Thymus (tissue), 11 donors: ENCODE results near the gene LMX1B. TPM values are rescaled to one million over a fixed set of nuclear protein-coding genes. Genes with fewer than 3 reads are reported as not detected.
"Not testable (repeated sequence)": the region's sequence is repeated elsewhere in the genome, so short reads cannot be mapped to it uniquely, and the experiment has no call there.

Experiments used
- DNase-seq, 9 donors: peaks; one replicate each; pipeline ENCODE4 v3.0.0-alpha.2; 2013; ENCODE audit warnings: low spot score in 9 of 9, low read depth in 6 of 9, missing footprints in 1 of 9
- H3K27ac ChIP-seq, 2 donors: one replicate each; pipeline ENCODE4 v1.5.1; 2013; ENCODE audit warnings: control low read depth in 1 of 2, low read depth in 1 of 2, low read length in 1 of 2, mild to moderate bottlenecking in 1 of 2, moderate library complexity in 1 of 2
- H3K27me3 ChIP-seq, 2 donors: one replicate each; pipeline ENCODE4 v1.5.1; 2013; ENCODE audit warnings: low read length in 1 of 2; ENCODE audit not compliant: control insufficient read depth in 2 of 2, insufficient read depth in 1 of 2
- H3K36me3 ChIP-seq, 2 donors: one replicate each; pipeline ENCODE4 v1.5.1; 2013; ENCODE audit warnings: low read length in 1 of 2, mild to moderate bottlenecking in 1 of 2, moderate library complexity in 1 of 2; ENCODE audit not compliant: control insufficient read depth in 2 of 2, insufficient read depth in 2 of 2
- H3K4me1 ChIP-seq, 2 donors: one replicate each; pipeline ENCODE4 v1.5.1; 2013; ENCODE audit warnings: low read length in 2 of 2; ENCODE audit not compliant: control insufficient read depth in 2 of 2, insufficient read depth in 2 of 2
- H3K4me3 ChIP-seq, 2 donors: one replicate each; pipeline ENCODE4 v1.5.1; 2013; ENCODE audit warnings: low read length in 2 of 2, control low read depth in 1 of 2, mild to moderate bottlenecking in 1 of 2
- H3K9me3 ChIP-seq, 2 donors: one replicate each; pipeline ENCODE4 v1.5.1; 2013; ENCODE audit warnings: low read length in 1 of 2, mild to moderate bottlenecking in 1 of 2; ENCODE audit not compliant: control insufficient read depth in 2 of 2, insufficient read depth in 1 of 2
- WGBS: extraction: QIAGEN DNeasy Blood & Tissue Kit; methylation state at CpG from one replicate; pipeline ENCODE4 v1.1.7; 2013; 5-methylcytosine and 5-hydroxymethylcytosine counted together
- polyA plus RNA-seq: library from polyadenylated mRNA; stranded (reverse); fragments of 200-250 nt; gene quantifications from one replicate; pipeline ENCODE4 v1.2.3, GENCODE V29; 2013
- total RNA-seq: library from RNA; stranded (reverse); fragments of 120-200 nt; gene quantifications from one replicate; pipeline ENCODE4 v1.2.4, GENCODE V29; 2013
- donor health status: healthy.

Gene LMX1B
- total and polyA plus RNA-seq, 2 donors, result 0.02 to 0.05 TPM

DNA sequence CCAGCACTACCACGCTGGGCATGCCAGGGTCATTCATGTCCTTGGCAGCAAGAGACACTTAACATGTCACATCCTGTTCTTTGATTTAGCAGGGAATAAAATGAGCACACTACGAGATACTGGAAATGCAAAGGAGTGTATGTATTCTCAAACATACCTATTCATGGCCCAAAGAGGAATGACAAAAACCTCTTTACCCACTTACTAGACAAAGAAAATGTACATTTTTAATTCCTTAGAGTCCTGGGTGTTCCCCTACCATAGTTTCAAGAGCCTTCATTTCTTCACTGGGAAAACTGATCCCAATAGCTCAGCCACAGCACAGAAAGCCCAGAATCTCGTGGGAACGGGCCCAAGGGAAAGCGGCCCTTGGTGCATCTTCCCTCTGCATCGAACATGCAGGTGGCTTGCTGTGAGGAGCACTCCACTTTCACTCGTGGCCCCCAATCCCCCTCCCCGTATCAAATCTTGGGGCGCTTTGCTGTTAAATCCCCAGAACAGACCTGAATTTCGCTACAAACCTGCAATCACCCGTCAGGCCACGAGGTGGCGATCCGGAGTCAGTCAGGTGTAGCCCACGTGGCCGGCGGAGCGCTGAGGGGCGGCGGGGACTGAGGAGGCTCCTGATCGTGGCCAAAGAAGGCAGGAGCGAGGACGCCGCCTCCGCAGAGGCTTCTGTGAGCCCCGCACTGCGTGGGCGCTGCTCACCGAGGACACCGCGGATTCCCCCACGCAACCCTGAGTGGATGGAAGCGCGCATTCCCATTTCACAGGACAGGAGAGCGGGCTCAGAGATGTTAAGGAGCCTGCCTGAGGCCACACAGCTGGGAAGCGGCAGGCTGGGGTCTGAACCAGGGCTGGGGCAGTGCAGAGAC, 91.4 kb downstream of the LMX1B start:
- Histone ChIP-seq H3K27ac (no peak overlapping the region), H3K4me3 (no peak overlapping the region), H3K9me3 (peaks cover 0 to 3% of the 10 kb centered on the region in 2 donors), H3K4me1 (peaks cover 0 to 14% of the 10 kb centered on the region in 2 donors), H3K36me3 (no peaks in the 10 kb centered on the region), H3K27me3 (peaks cover 2 to 61% of the 10 kb centered on the region in 2 donors)
- peak in 8 of 9 donors; percentile 56 to 89 (median 79) for DNase-seq
- 11% methylated on average over 36 of the region's 36 CpGs for WGBS

DNA sequence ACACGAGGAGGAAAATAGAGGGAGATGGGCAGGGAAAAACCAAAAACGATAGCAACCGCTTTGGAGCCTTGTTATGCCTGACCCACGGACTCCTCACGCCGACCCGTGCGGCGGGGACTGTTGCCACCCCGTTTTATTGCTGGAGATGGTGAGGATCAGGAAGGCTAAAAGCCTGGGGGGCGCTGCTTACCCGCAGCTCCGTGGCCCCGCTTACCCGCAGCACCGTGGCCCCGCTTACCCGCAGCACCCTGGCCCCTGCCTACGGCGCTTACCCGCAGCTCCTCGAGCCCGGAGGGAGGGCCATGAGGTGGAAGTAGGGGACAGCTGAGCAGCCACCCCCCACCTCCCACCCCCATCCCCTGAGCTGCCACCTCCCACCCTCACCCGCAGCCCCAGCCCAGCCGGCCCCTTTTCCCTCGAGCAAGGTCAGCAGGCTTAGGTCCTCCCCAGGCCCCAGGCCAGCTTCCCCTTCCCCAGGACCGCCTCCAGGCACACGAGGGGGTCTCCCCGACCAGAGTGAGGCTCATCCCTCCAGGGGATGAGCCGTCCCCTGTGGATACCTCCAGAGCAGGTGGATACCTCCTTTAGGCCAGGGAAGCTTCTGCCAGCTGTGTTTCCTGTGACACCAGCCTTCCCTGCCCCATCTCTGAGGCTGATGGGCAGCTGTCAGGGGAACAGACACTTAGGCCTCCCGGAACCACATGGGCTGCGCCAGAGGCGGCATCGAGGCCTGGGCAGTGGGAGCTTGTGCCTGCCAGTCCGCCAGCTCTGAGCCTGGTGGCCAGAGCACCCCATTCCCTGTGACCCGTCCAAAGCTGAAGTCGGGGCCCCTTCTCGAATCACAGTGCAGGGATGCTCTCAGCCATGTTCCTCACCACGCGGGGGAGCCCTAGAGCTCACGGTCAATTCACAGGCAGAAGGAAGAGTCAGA, 92.3 kb downstream of the LMX1B start:
- no peak overlapping the region for H3K27ac ChIP-seq
- DNase-seq, result peak in 7 of 9 donors; percentile 48 to 76 (median 58)
- peaks cover 0 to 14% of the 10 kb centered on the region in 2 donors for H3K4me1 ChIP-seq
- H3K36me3 ChIP-seq, result no peaks in the 10 kb centered on the region
- WGBS, result 36% methylated on average over 41 of the region's 41 CpGs
- peaks cover 2 to 56% of the 10 kb centered on the region in 2 donors for H3K27me3 ChIP-seq
- no peak overlapping the region for H3K4me3 ChIP-seq
- peaks cover 0 to 3% of the 10 kb centered on the region in 2 donors for H3K9me3 ChIP-seq

DNA sequence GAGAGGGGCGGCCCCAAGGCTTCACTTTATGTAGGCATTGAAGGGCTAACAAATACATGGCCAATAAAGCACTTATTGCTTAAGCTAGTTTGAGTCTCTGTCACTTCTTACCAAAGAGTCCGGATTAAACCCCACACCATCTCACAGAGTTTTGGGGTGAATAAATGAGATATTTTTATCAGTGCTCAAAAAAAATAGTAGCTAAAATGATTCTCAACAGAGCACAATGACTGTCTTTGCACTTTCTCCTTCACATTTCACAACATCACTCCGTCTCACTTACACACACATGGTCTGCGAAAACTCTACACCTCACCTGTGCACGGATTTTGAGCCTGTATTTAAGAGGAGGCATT, 92.9 kb downstream of the LMX1B start:
- Histone ChIP-seq H3K27ac (no peak overlapping the region), H3K9me3 (peaks cover 0 to 3% of the 10 kb centered on the region in 2 donors), H3K27me3 (peaks cover 0 to 55% of the 10 kb centered on the region in 2 donors), H3K4me1 (peaks cover 0 to 14% of the 10 kb centered on the region in 2 donors), H3K4me3 (no peak overlapping the region), H3K36me3 (no peaks in the 10 kb centered on the region)
- no peak for DNase-seq
- WGBS, result 73% methylated on average over 5 of the region's 5 CpGs

DNA sequence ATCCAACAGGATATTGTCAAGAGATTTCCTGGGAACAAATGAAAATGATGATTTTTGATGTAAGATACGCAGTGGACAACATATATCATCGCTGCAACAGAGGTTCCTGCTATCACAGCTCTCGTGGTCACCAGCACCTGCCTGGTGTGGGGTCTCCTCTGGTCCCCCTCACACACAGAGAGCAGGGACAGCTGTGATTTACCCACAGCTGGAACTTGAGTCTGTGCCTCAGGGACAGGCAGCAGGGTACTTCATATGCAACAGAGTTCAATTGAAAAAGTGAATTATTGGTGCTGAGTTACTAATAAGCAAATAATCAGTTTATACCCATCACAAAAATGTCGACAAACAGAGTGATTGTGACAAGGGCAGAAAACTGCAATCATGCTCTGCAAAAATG, 93.4 kb downstream of the LMX1B start:
- WGBS, result 80% methylated on average over 4 of the region's 4 CpGs
- Histone ChIP-seq H3K27me3 (peaks cover 0 to 51% of the 10 kb centered on the region in 2 donors), H3K36me3 (no peaks in the 10 kb centered on the region), H3K4me3 (no peak overlapping the region), H3K4me1 (peaks cover 0 to 14% of the 10 kb centered on the region in 2 donors), H3K9me3 (peaks cover 0 to 3% of the 10 kb centered on the region in 2 donors), H3K27ac (no peak overlapping the region)
- DNase-seq, result no peak

DNA sequence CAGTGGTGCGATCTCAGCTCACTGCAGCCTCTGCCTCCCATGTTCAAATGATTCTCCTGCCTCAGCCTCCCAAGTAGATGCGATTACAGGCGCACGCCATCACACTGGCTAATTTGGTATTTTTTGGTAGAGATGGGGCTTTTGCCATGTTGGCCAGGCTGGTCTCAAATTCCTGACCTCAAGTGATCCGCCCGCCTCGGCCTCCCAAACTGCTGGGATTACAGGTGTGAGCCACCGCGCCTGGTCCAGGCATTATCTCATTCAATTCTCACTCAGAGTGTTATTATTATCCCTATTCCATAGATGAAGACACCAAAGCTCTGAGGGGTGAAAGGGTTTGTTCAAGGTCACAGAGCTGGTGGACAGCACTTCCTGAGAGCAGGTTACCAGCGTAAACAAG, 94.0 kb downstream of the LMX1B start:
- 98% methylated on average over 10 of the region's 10 CpGs for WGBS
- H3K27me3 ChIP-seq, result peaks cover 0 to 44% of the 10 kb centered on the region in 2 donors
- peaks cover 0 to 14% of the 10 kb centered on the region in 2 donors for H3K4me1 ChIP-seq
- H3K36me3 ChIP-seq, H3K9me3 ChIP-seq, DNase-seq, H3K27ac ChIP-seq, H3K4me3 ChIP-seq: not testable (repeated sequence)

DNA sequence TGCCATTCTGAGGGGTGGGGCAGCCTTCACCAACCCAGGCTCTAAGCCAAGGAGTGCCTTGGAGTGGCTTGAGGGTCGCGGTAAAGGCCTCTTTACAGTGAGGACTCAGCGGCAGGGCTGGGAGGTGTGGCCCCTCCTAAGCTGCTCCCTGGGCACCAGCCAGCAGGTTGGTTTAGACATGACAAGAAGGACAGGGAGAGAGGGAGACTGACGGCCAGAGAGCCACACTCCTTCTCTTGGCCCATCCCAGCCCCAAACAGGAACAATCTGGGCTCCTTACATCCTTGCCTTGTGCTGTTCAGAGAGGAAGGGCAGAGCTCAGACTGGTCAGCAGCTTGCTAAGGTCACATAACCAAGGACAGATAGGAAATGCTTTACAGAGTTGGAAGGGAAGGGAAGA, 94.5 kb downstream of the LMX1B start:
- Histone ChIP-seq H3K36me3 (no peaks in the 10 kb centered on the region), H3K4me3 (no peak overlapping the region), H3K27me3 (peaks cover 0 to 40% of the 10 kb centered on the region in 2 donors), H3K27ac (no peak overlapping the region), H3K9me3 (peaks cover 0 to 3% of the 10 kb centered on the region in 2 donors), H3K4me1 (peaks cover 0 to 14% of the 10 kb centered on the region in 2 donors)
- 89% methylated on average over 4 of the region's 4 CpGs for WGBS
- DNase-seq, result no peak

DNA sequence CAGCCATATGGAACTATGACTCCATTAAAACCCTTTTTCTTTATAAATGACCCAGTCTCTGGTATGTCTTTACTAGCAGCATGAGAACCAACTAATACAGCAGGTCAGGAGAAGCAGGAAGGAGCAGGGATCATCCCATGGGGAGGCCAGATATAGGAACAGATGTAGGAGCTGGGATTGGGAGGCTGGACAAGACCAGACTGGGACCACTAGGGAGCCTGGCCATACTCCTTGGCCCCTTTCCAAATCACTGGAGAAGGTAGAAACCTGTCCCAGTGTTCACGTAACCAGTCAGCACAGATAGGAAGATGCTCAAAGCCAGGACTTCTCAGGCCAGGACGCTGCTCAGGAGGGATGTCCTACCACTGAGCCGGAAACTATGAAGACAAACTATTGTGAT, 95.5 kb downstream of the LMX1B start:
- Histone ChIP-seq H3K4me1 (peaks cover 0 to 13% of the 10 kb centered on the region in 2 donors), H3K9me3 (peaks cover 0 to 3% of the 10 kb centered on the region in 2 donors), H3K4me3 (no peak overlapping the region), H3K27me3 (peaks cover 0 to 30% of the 10 kb centered on the region in 2 donors), H3K27ac (no peak overlapping the region), H3K36me3 (no peaks in the 10 kb centered on the region)
- WGBS, result 99% methylated on average over 3 of the region's 3 CpGs
- DNase-seq, result no peak

DNA sequence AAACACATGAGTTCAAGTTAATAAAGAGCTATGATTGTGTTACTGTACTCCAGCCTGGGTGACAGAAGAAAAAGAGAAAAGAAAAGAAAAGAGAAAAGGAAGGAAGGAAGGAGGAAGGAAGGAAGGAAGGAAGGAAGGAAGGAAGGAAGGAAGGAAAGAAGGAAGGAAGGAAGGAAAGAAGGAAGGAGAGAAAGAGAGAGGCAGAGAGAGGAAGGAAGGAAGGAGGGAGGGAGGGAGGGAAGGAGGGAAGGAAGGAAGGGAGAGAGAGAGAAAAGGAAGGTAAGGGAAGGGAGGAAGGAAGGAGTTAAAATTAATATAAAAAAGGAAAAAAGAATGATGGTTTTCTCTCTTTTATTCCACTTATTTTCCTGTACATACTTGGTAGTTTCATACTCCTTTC, 101.7 kb downstream of the LMX1B start:
- Histone ChIP-seq H3K27me3 (no peaks in the 10 kb centered on the region), H3K9me3 (no peaks in the 10 kb centered on the region)
- DNase-seq, result no peak

DNA sequence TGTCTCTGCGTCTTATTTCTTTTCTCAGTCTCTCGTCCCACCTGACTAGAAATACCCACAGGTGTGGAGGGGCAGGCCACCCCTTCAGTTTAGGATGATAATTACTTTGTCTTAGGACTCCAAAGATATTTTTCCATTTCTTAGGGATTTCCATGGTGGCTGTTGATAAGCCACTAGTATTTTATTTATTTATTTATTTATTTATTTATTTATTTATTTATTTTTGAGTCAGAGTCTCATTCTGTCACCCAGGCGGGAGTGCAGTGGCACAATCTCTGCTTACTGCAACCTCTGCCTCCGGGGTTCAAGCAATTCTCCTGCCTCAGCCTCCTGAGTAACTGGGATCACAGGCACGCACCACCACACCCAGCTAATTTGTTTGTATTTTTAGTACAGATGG, 103.7 kb downstream of the LMX1B start:
- H3K4me1 ChIP-seq, result peaks cover 31 to 39% of the 10 kb centered on the region in 2 donors
- H3K27me3 ChIP-seq, H3K4me3 ChIP-seq, H3K36me3 ChIP-seq, DNase-seq, H3K9me3 ChIP-seq, H3K27ac ChIP-seq: not testable (repeated sequence)
- 97% methylated on average over 5 of the region's 5 CpGs for WGBS

More for the DNA sequence above, 101.7 kb downstream of the LMX1B start:
- no peaks in the 10 kb centered on the region for H3K36me3 ChIP-seq
- peaks cover 14 to 19% of the 10 kb centered on the region in 2 donors for H3K4me1 ChIP-seq
- H3K27ac ChIP-seq, result no peak overlapping the region
- H3K4me3 ChIP-seq, result no peak overlapping the region
